NCI-H2171 (cell line): ENCODE measurements around the gene TMEM131L.
"Not testable (repeated sequence)": the region's sequence is repeated elsewhere in the genome, so short reads cannot be mapped to it uniquely, and the experiment has no call there.

Experiments
- DNase-seq: peaks from one replicate; lab custom pipeline; 2025; lab: John Stamatoyannopoulos, UW

TMEM131L gene

DNA sequence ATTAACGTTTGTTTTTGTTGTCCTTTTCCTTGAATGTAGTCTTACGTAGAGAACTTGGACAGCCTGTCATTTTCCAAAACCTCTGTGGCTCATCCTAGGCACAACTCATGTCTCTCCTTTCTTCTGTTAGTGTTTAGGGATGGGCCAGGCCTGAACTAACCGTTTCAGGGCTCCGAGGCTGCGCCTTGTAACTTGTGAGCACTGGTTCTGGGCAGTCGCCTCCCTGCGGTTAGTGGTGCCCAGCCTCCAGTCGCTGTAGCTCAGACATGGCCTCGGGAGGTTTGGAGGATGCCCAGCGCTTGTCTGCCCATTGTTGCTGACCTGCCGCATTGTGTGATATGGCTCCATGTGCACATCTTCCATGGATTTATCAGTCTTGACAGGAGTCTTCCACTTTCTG is 32.8 kb downstream of the TMEM131L start:
- no peak for DNase-seq

DNA sequence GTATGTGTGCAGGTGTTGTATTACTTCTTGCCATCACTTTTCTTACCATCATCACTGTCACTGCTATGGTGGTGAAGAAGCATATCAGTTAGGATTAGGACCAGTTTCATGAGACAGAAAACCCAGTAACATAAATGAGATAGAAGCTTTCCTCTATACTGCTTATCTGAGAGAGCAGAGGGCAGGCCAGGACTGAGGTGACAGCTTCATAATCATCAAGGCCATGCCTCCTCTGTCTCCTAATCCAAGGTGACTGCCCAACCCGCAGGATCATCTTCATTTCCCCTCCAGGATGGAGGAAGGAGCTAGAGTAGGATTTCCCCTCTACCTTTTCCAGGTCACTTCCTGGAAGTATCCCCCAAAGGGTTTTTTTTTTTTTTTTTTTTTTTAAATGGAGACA is 35.4 kb downstream of the TMEM131L start:
- no peak for DNase-seq

DNA sequence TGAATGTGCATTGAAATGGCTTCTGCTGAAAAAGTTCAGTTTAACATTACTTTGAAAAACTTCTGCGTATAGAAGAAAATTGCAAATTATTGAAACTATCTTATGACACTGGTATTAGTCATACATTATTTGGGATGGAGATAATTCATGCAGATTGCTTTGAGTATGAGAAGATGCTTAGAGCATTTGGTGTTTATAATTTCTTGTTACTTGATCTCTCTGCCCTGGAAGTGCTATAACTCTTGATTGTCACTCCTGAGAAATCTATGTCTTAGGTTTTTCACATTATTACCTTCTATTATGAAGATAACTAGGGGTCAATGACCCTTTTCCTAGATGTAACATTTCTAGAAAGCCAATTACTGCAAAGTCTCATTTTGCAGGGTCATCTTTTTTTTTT is 36.4 kb downstream of the TMEM131L start:
- DNase-seq, result no peak

DNA sequence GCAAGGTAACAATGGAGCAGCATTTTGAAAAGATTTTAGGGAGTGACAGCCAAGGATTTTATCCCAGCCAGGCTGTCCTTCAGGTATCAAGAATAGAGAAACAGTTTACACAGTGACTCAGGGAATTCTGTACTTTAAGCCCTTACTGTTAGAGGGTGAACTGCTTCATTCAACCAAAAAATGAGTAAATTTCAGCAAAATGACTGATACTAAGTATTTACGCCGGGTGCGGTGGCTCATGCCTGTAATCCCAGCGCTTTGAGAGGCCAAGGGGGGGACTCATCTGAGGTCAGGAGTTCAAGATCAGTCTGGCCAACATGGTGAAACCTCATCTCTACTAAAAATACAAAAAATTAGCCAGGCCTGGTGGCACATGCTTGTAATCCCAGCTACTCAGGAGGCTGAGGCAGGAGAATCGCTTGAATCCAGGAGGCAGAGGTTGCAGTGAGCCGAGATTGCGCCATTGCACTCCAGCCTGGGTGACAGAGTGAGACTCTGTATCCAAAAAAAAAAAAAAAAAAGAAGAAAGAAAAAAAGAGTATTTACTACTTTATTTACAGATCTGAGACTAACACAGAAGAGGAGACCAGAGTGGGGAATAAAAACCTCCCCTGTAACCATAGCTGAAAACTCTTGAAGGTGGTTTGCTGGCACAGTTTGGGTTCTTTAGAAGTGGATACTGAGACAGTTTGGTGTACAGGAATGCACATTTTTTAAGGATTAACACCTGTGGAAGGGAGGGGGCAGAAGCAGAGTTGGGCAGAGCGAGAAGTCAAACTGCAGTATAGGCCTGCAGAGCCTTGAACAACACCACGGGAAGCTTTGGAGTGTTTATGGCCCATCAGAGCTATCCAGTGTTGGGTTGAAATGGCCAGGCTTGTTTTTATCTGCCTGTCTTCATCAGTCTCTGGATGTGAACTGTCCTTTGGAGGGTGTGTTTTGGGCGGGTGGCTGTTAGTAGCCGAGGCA is 40.5 kb downstream of the TMEM131L start:
- DNase-seq, result no peak

DNA sequence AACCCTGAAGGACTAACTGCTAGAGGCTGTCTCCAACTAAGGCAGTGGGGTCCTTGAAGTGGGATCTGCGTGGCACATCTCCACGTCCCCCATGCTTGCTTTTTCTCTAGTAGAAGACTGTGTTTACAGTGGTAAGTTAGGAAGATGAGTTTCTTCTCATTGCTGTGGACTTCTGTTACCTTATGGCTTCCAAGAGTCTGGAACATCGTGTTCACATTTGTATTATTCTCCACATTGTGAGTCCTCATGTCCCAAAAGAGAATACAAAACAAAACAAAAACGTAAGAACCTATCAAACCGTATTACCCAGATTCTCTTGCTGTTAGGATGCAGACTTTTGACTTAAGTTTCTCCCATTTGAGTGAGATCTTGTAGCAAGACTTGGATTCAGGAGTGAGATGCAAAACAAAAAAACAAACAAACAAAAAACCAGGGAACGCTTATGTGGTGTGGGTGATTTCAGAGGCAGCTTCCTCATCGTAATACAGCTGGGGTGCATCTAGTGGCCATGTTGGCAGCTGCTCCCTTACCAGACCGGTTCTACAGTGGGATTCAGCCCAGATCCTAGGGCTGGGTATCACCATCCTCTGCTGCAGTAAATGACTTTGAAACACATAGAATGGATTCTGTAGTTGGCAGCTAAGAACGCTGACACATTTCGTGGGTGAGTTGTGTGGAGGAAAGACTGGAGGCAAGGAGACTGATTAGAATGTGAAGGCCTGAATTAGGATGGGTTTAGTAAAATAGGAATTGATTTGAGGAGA is 41.3 kb downstream of the TMEM131L start:
- DNase-seq, result no peak

DNA sequence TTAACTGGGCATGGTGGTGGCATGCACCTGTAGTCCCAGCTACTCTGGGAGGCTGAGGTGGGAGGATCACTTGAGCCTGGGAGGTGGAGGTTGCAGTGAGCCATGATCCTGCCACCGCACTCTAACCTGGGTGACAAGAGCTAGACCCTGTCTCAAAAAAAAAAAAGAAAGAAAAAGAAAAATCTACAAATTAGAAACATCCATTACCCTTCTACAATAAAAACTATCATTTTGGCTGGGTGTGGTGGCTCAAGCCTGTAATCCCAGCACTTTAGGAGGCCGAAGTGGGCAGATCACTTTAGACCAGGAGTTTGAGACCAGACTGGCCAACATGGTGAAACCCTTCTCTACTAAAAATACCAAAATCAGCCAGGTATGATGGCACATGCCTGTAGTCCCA is 43.1 kb downstream of the TMEM131L start:
- not testable (repeated sequence) for DNase-seq

DNA sequence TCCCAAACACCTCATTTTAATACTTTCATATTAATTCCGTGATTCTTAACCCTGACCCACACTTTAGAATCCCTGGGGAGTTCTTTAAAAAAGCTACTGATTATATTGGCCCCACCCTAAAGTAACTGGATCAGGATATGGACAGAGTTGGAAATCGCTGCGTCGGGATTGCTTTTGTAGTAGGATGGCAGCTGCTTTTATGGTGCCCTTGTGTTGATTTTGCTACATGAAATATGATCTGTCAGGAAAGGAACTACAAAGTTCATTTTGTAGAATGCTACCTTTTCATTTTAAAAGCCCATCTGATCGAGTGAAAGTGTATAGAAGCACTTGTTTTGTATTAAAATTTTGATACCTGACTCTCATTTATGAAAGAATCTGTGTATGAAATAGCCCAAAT is 43.6 kb downstream of the TMEM131L start:
- no peak for DNase-seq

DNA sequence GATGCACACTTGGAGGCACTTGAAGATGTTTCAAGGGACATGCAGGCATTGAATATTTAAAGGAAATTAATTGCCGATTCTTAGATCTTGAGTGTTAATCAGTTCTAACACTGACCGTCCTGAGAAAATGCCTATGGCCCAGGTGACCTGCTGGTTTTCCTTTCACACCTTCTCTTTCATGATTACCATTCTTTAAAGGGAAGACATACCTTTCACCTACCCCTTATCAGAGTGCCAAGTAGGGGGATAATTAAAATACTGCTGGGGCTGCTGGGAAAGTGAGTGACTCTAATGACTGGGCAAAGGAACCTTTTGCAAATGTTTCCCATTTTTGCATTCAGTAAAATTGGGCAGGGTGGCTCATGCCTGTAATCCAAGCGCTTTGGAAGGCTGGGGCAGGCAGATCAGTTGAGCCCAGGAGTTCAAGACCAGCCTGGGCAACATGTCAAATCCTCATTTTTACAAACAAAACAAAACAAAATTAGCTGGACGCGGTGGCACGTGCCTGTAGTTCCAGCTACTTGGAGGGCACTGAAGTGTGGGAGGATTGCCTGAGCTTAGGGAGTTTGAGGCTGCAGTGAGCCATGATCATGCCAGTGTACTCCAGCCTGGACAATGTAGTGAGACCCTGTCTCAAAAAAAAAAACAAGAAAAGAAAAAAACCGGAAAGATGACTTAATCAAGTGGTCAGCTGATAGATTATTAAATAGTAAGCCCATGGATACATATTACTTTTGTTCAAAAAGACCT is 44.3 kb downstream of the TMEM131L start:
- no peak for DNase-seq

DNA sequence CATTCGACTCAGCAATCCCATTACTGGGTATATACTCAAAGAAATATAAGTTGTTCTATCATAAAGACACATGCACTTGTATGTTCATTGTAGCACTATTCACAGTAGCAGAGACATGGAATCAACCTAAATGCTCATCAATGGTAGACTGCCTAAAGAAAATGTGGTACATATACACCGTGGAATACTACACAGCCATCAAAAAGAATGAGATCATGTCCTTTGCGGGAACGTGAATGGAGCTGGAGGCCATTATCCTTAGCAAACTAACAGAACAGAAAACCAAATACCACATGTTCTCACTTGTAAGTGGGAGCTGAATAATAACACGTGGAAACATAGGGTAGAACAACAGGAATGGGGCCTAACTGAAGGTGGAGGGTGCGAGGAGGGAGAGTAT is 44.9 kb downstream of the TMEM131L start:
- DNase-seq, result no peak

DNA sequence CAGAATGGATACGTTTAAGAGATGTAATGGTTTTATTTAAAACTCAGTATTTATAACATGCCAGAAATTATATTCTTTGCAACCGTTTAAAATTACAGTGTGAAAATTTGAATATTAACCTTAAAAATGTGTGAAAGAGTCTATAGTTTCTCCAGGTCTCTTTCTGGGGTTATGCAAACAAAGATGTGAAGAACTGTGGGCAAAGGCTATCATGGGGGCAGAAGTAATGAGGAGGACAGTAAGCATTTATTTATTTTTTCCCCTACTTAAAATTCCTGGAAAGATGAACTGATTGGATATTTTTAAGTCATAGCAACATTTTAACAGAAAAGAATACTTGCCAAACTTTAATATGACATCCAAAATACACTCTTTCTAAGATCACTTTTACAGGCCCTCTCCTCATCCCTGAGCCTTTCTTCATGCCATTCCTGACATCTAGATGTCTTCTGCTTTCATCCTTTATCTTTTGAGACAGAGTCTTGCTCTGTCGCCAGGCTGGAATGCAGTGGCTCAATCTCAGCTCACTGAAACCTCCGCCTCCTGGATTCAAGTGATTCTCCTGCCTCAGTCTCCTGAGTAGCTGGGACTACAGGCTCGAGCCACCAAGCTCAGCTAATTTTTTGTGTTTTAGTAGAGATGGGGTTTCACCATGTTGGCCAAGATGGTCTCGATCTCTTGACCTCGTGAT is 46.1 kb downstream of the TMEM131L start:
- no peak for DNase-seq

DNA sequence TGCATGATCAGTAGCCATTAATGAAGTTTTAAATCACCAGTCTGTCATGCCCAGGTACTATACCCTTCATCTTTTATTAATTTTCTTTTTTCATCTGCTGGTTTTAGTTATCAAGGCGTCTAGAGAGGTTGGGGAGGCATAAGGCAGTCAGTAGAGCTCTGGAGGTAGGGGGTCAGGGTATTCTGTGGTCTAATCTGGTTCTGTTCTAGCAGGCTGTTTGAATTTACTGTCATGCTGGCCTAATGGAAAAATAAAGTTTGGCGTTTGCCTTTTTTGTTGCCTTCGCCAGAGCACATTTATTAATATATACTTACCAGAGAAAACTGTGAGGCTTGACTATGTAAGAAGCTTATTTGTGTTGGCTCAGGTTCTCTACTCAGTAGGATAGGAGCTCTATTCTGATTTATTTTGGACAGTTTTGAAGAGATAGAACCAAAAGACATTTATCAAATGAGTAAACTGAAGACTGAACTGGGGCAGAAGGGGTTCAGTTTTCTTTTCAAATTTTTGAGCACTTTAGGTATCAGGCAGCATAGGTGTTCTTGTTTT is 46.9 kb downstream of the TMEM131L start:
- no peak for DNase-seq

DNA sequence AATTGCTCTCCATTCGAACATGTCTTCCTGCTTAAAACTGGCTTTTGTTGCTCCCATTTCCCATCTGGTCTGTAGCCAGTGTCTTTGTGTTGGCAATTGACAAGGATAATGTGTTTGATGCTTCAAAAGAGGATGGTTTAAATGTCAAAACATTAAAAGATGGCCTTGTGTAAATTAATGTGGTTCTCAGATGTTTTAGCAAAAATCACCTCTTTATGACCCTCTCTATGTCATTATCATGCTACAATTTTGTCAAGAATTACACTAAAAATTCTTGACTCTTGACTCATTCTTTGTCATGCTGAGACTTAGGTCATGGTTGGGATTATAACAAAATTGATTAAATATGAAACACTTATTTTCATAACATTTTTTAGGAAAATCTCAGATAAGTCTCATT is 47.4 kb downstream of the TMEM131L start:
- no peak for DNase-seq

DNA sequence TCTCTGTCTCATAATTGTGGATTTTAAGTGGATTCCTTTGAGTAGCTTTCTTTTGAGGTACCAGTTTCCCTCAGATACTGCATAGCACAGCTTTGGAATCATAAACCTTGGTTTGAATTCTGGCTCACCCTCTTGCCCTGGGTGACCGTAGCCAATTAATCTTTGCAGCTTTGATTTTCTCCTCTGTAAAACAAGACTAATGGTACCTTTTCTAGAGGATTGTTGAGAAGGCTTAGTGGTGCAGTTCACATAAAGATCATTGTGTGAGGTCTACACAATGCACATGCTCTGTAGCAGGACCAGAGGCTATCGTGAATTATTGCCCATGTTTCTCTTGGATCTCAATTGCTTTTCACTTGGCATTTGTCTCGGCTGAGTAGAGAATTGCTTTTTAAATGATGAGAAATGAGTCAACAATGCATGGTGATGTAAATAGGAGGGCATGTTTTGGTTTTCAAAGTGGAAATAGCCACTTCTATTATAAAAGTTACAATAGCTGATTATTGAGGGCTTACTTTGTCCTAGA is 47.9 kb downstream of the TMEM131L start:
- no peak for DNase-seq

DNA sequence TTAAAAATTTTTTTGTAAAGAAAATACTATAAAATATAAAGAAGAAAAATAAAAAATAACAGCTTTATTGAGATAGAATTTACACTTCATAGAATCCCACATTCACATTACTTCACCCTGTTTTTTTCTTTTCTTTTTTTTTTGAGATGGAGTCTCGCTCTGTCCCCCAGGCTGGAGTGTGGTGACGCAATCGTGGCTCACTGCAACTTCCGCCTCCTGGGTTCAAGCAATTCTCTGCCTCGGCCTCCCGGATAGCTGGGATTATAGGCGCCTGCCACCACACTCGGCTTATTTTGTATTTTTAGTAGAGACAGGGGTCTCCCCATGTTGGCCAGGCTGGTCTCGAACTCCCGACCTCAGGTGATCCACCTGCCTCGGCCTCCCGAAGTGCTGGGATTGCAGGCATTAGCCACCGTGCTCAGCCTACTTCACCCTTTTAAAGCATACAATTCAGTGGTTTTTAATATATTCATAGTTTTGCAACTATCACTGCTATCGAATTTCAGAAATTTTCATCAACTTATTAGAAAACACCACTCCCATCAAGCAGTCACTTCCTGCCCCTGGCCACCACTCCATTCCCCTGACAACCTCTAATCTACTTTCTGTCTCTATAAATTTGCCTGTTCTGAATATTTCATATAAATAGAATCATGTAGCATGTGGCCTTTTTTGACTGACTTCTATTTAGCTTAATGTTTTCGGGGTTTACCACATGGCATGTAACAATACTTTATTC is 48.7 kb downstream of the TMEM131L start:
- DNase-seq, result no peak

DNA sequence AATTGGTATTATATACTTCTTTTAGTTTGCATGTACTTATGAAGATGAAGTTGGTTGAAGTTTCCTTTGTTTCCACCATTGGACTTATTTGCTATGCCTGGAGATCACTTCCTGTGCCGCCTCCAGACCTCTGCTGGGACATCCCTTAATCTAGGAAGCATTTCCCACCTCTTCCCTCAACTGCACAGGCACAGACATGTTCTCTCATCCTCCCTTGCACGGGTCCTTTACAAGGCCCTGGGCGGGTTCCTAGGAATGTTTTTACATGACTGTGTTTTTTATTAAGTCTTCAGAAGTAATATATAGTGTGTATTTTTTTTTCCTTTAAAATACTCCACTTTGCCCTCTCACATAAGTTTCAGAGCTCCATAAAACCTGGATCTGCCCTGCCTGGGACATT is 51.0 kb downstream of the TMEM131L start:
- no peak for DNase-seq

DNA sequence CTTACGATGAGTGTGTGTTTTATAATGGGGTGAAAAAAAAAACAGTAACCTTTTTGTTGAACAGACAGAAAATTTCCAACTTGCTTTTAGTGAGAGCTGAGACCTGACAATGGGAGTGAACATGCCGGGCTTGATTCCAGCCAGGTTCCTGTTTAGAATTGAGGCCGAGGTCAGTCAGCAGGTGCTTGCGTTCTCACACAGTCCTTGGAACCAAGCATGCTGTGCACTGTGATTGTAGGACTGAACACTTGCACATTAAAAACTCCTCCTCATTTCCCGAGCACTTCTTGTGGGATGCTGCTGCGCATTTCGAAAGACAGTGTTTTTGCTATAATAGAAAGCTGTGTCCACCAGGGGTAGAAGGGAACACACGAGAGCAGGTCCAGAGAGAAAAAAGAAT is 51.8 kb downstream of the TMEM131L start:
- DNase-seq, result no peak

DNA sequence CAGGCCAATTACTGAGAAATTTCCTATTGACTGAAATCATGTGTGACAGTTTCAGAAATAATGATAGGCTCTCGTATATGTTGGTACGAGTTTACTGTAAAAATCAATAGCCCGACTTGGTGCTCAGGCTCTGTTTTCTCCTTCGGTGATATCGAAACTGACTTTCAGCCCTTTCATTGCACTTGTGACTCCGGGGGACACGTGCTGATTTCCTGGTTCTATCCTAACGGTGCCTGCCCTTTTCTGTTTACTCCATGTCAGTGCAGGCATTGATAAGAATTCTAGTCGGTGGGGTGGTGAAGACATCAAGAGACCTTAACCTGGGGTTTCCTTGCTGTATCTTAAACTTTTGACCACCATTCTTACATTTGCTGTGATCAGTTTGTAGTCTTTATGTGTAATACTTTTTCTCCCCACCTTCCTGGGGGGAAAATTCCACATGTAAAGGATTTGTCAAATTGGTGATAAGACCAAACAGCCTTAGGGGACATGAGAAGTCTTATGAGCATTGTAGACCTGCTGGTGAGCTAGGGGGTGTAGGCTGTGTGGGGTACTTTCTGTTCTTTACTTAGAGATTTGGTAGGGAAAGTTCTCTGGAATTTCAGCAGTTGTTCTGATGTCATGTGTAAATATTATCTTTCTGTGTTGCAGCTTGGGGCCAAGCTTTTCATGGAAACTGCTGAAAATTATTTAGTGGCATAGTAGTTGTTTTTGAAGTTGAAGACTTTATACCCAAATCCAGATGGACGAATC is 52.7 kb downstream of the TMEM131L start:
- no peak for DNase-seq

DNA sequence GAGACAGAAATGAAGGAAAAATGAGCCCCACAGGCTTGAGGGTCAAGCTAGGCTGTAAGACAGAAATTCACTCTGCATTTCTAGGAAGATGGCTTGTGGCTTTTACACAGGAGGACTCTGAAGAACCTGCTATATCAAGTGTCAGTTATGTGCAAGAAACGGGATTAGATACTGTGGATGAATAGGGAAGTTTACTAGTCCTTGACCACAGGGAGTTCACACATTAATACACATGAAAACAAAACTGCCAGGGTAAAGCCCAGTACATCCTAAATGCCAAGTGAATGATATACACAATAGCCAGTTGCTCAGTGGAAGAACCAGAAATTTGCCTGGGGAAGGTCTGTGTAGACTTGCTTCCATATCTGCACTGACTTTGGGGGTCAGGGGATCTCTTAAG is 53.5 kb downstream of the TMEM131L start:
- DNase-seq, result no peak

DNA sequence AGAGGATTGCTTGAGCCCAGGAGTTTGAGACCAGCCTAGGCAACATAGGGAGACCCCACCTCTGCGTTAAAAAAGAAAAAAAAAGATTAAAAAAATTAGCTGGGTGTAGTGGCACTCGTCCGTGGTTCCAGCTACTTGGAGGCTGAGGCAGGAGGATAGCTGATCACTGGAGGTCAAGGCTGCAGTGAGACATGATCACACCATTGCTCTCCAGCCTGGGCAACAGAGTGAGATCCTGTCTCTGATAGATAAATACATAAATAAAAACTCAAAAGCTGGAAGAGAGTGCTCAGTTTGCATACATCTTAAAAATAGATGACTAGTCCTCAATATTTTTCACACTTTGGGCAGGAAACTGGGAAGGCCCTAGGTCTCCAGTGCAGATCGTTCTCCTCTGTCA is 54.1 kb downstream of the TMEM131L start:
- DNase-seq, result no peak

DNA sequence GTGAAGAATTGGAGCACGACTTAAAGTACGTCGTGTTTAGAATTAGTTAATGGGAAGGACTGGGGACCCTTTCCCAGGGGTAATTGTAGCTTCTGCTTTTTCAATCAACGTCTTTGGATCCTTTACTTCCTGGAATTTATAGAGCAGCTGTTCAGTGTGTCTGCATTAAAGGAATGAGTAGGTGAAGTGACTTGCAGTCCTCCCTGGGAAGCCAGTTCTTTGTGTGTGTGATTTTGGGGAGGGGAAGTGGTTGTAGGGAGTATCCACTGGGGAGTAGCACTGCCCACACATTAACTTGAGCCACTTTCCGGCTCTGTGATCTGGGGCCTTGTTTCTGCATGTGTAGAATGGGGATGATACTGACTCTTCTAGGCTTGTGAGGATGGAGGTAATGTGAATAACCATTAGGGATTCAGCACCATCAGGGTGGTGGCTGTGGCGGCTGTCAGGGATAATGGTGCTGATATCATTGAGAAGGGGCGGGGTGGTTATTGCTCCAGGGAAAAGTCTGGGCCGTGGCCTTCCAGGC is 54.7 kb downstream of the TMEM131L start:
- DNase-seq, result no peak
